HepG2 (cell line): ENCODE measurements around the gene MMP24OS. TPM values are rescaled to one million over a fixed set of nuclear protein-coding genes. Genes with fewer than 3 reads are reported as not detected.

Experiments used
- ARNT ChIP-seq: fragments of 450-650 bp; IDR thresholded peaks from 2 replicates; pipeline ENCODE4 v1.6.1; 2017
- CBX2 ChIP-seq, 2 experiments: fragments of 200-600 bp in 1 of 2; sonication (generic); formaldehyde crosslinking in 1 of 2; IDR thresholded peaks; 2 replicates each; pipeline versions ENCODE4 v1.7.0 to v1.8.1; 2018 to 2022; ENCODE audit warnings: low read depth in 2 of 2, low read length in 1 of 2, mild to moderate bottlenecking in 1 of 2, missing genetic modification reagents in 1 of 2
- E2F2 ChIP-seq: sonication (generic); formaldehyde crosslinking; IDR thresholded peaks from 2 replicates; pipeline ENCODE4 v1.4.0; 2020; ENCODE audit warnings: missing genetic modification reagents, borderline replicate concordance
- FOXK1 ChIP-seq: sonication (generic); formaldehyde crosslinking; IDR thresholded peaks from 2 replicates; pipeline ENCODE4 v1.4.0; 2020; ENCODE audit warnings: low read depth, missing genetic modification reagents, borderline replicate concordance
- GZF1 ChIP-seq: sonication (generic); formaldehyde crosslinking; IDR thresholded peaks from 2 replicates; pipeline ENCODE4 v1.5.1; 2020; ENCODE audit warnings: mild to moderate bottlenecking, missing genetic modification reagents
- JUN ChIP-seq: sonication (generic); formaldehyde crosslinking; IDR thresholded peaks from 2 replicates; pipeline ENCODE4 v1.4.0; 2020; ENCODE audit warnings: mild to moderate bottlenecking, missing genetic modification reagents
- KDM4B ChIP-seq: sonication (generic); formaldehyde crosslinking; IDR thresholded peaks from 2 replicates; pipeline ENCODE4 v1.4.0; 2020; ENCODE audit warnings: missing genetic modification reagents
- MAFK ChIP-seq, 2 experiments: IDR thresholded peaks in 1 of 2; conservative IDR thresholded peaks in 1 of 2; 2 replicates each; pipeline ENCODE4 v1.6.1; 2011; ENCODE audit warnings: improper control_type of control experiment in 2 of 2, low read length in 2 of 2
- MLLT10 ChIP-seq: sonication (generic); formaldehyde crosslinking; IDR thresholded peaks from 2 replicates; pipeline ENCODE4 v1.4.0; 2020; ENCODE audit warnings: missing genetic modification reagents
- MYC ChIP-seq: sonication (generic); formaldehyde crosslinking; IDR thresholded peaks from 2 replicates; pipeline ENCODE4 v1.9.0; 2021; ENCODE audit warnings: missing genetic modification reagents, borderline replicate concordance
- RNF2 ChIP-seq: fragments of 450-650 bp; conservative IDR thresholded peaks from 2 replicates; pipeline ENCODE4 v1.6.1; 2016; ENCODE audit warnings: low read depth
- SMYD3 ChIP-seq: sonication (generic); formaldehyde crosslinking; IDR thresholded peaks from 2 replicates; pipeline ENCODE4 v1.8.1; 2023; ENCODE audit warnings: mild to moderate bottlenecking, missing genetic modification reagents
- ZBTB20 ChIP-seq: sonication (generic); formaldehyde crosslinking; IDR thresholded peaks from 2 replicates; pipeline ENCODE4 v1.8.1; 2023; ENCODE audit warnings: missing genetic modification reagents, low read depth, mild to moderate bottlenecking, borderline replicate concordance
- ZFP62 ChIP-seq: sonication (generic); formaldehyde crosslinking; IDR thresholded peaks from 2 replicates; pipeline ENCODE4 v1.4.0; 2020; ENCODE audit warnings: missing genetic modification reagents
- ZNF225 ChIP-seq: sonication (generic); formaldehyde crosslinking; IDR thresholded peaks from 2 replicates; pipeline ENCODE4 v1.4.0; 2020; ENCODE audit warnings: mild to moderate bottlenecking, missing genetic modification reagents
- ZNF337 ChIP-seq: sonication (generic); formaldehyde crosslinking; IDR thresholded peaks from 2 replicates; pipeline ENCODE4 v1.5.1; 2020; ENCODE audit warnings: missing genetic modification reagents, low read depth, mild to moderate bottlenecking, borderline replicate concordance
- ZNF552 ChIP-seq: sonication (generic); formaldehyde crosslinking; IDR thresholded peaks from 2 replicates; pipeline ENCODE4 v1.9.0; 2022; ENCODE audit warnings: missing genetic modification reagents, mild to moderate bottlenecking, borderline replicate concordance
- ZNF770 ChIP-seq: sonication (generic); formaldehyde crosslinking; IDR thresholded peaks from 2 replicates; pipeline ENCODE4 v1.5.0; 2020; ENCODE audit warnings: mild to moderate bottlenecking, missing genetic modification reagents
- ZNF781 ChIP-seq: sonication (generic); formaldehyde crosslinking; IDR thresholded peaks from 2 replicates; pipeline ENCODE4 v1.5.1; 2020; ENCODE audit warnings: borderline replicate concordance, mild to moderate bottlenecking, missing genetic modification reagents; ENCODE audit errors: not compliant biosample characterization
- ZNF850 ChIP-seq: sonication (generic); formaldehyde crosslinking; conservative IDR thresholded peaks from 2 replicates; pipeline ENCODE4 v1.9.0; 2021; ENCODE audit warnings: mild to moderate bottlenecking, missing genetic modification reagents
- ZSCAN29 ChIP-seq: sonication (generic); formaldehyde crosslinking; conservative IDR thresholded peaks from 2 replicates; pipeline ENCODE4 v1.4.0; 2020; ENCODE audit warnings: mild to moderate bottlenecking, missing genetic modification reagents
- polyA plus RNA-seq, 8 experiments: library from polyadenylated mRNA; depleted of rRNA in 3 of 8; stranded (reverse) in 7 of 8; unstranded in 1 of 8; fragments of >200 nt; fragmentation: Illumina TruSeq in 4 of 8; extraction: Trizol in 4 of 8; gene quantifications; 2 replicates each; pipeline versions ENCODE4 v1.2.1 to v1.2.3, GENCODE V29; 2011 to 2016; ENCODE audit warnings: low read depth in 4 of 8, missing spikeins in 1 of 8, mixed read lengths in 1 of 8; ENCODE audit not compliant: insufficient read depth in 1 of 8
- total RNA-seq, 5 experiments: library from RNA; depleted of rRNA; stranded (reverse); fragments of >200 nt; fragmentation: Illumina TruSeq; extraction: Trizol; gene quantifications; 2 replicates each; pipeline ENCODE4 v1.2.3, GENCODE V29; 2016; ENCODE audit warnings: low read depth in 1 of 5
- TF ChIP-seq, protein P1 (sequence below): sonication (generic); formaldehyde crosslinking; IDR thresholded peaks from 2 replicates; pipeline ENCODE4 v1.4.0; 2020; ENCODE audit warnings: missing genetic modification reagents, low read depth, mild to moderate bottlenecking, borderline replicate concordance
- TF ChIP-seq, protein P2 (sequence below): sonication (generic); formaldehyde crosslinking; IDR thresholded peaks from 2 replicates; pipeline ENCODE4 v1.5.1; 2020; ENCODE audit warnings: missing genetic modification reagents, mild to moderate bottlenecking, borderline replicate concordance

MMP24OS gene
- total and polyA plus RNA-seq, 2 of the 13 experiments (the other 11 are each of a cell fraction or from before 2014, with no cell fraction given) = 6.0 to 8.5 TPM

DNA sequence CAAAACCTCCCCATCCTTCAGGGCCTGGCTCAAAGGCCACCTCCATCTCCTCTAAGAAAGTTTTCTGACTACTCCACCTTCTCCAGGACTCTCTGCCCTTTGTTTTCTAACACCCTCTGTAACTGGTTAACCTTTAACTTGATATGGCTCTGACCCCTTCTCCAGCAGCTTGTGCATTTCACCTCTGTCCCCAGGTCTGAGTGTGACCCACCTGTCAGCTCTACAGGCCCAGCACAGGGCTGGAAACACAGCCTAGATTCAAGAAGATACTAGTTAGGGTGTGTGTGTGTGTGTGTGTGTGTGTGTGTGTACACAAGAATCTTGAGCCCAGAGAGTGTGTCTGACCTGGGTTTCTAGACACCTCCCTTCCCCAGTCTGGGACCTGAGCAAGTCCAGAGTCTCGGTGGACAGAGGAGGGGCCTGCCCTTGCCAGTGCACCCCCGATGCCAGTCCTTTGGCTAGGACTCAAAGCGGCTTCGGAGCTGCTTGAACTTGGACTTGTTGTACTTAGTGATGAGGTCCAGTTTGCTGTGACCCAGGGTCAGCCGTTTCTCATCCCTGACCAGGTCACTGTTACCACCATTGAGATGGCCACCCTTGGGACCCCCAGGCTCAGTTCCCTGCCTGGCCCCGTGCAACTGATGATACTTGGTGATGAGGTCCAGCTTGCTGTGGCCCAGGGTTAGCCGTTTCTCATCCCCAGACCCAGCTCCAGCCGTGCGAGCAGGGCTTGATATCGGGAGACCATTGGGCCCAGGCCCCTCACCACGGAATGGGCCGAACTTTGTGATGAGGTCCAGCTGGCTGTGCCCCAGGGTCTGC is 8.4 kb upstream of the MMP24OS start (continued):
- TF ChIP-seq E2F2 (CRISPR knock-in tag) (no peak; the same call in 1 of the 2 replicates), RNF2 (0 out of 2 replicates have a peak, but pooled peaks have one; percentile 41), JUN (CRISPR knock-in tag) (no peak), ZNF770 (CRISPR knock-in tag) (no peak), CBX2 (IDR thresholded peaks at IDR 0.05; ENCODE audit: low read depth, low read length) (no peak), CBX2 (CRISPR knock-in tag; IDR thresholded peaks at IDR 0.05; ENCODE audit: low read depth) (no peak), ZSCAN29 (no peak; the same call in 1 of the 2 replicates), ZBTB20 (CRISPR knock-in tag) (no peak), ZNF850 (CRISPR knock-in tag) (no peak), SMYD3 (peak; percentile 20; the same call in 1 of the 2 replicates), ZNF337 (CRISPR knock-in tag) (no peak), MYC (CRISPR knock-in tag) (peak; percentile 24; the same call in 1 of the 2 replicates), ZNF552 (CRISPR knock-in tag) (peak; percentile 22; the same call in 1 of the 2 replicates), GZF1 (CRISPR knock-in tag) (peak; percentile 80; the same call in 1 of the 2 replicates), ZFP62 (no peak), MLLT10 (CRISPR knock-in tag) (no peak), MAFK (conservative IDR thresholded peaks at IDR 0.05 in 1 of 2, IDR thresholded peaks at IDR 0.05 in 1 of 2; ENCODE audit: low read length in 2 of 2) (no peak), ARNT (no peak), KDM4B (CRISPR knock-in tag) (no peak; the same call in 1 of the 2 replicates), ZNF781 (peak; percentile 83), FOXK1 (CRISPR knock-in tag) (peak; percentile 18; the same call in 1 of the 2 replicates), ZNF225 (CRISPR knock-in tag) (no peak; the same call in 1 of the 2 replicates)
- TF ChIP-seq, protein P1, sequence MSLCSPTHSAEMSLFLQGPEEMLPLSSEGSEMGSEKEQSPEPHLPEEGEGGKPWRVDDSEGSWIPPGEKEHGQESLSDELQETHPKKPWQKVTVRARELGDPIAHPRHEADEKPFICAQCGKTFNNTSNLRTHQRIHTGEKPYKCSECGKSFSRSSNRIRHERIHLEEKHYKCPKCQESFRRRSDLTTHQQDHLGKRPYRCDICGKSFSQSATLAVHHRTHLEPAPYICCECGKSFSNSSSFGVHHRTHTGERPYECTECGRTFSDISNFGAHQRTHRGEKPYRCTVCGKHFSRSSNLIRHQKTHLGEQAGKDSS = no peak; the same call in 1 of the 2 replicates
- TF ChIP-seq, protein P2, sequence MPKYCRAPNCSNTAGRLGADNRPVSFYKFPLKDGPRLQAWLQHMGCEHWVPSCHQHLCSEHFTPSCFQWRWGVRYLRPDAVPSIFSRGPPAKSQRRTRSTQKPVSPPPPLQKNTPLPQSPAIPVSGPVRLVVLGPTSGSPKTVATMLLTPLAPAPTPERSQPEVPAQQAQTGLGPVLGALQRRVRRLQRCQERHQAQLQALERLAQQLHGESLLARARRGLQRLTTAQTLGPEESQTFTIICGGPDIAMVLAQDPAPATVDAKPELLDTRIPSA (CRISPR knock-in tag) = no peak
